NCI-H146 treated with DMSO at 0.1 percent for 48 hours (cell line): ENCODE results near the gene SARNP.
"Not testable (repeated sequence)": the region's sequence is repeated elsewhere in the genome, so short reads cannot be mapped to it uniquely, and the experiment has no call there.

Experiments used
- DNase-seq: peaks from one replicate; lab custom pipeline; 2025; ENCODE audit not compliant: unreplicated experiment; lab: John Stamatoyannopoulos, UW

The SARNP gene

GRCh38 chr12:55797550-55797949, 20.0 kb downstream of the SARNP start:
- DNase-seq = no peak

- no peak for DNase-seq
These were observed 20.5 kb downstream of the SARNP start for GRCh38 chr12:55797068-55797467.

GRCh38 chr12:55795950-55796349, 21.6 kb downstream of the SARNP start:
- DNase-seq = no peak

- no peak for DNase-seq
These were observed 27.6 kb downstream of the SARNP start for GRCh38 chr12:55789893-55790292.

GRCh38 chr12:55789171-55789570, 28.4 kb downstream of the SARNP start:
- no peak for DNase-seq

GRCh38 chr12:55788546-55788945, 29.0 kb downstream of the SARNP start:
- no peak for DNase-seq

- no peak for DNase-seq
These were observed 36.8 kb downstream of the SARNP start for GRCh38 chr12:55780685-55781084.

- DNase-seq = no peak
These were observed 39.7 kb downstream of the SARNP start for GRCh38 chr12:55777856-55778255.

GRCh38 chr12:55771736-55772135, 45.8 kb downstream of the SARNP start:
- no peak for DNase-seq

GRCh38 chr12:55767156-55767555, 50.4 kb downstream of the SARNP start:
- no peak for DNase-seq

GRCh38 chr12:55765736-55766290, 51.7 kb downstream of the SARNP start:
- DNase-seq = no peak

GRCh38 chr12:55762646-55763045, 54.9 kb downstream of the SARNP start:
- peak; percentile 21 for DNase-seq

- DNase-seq = no peak
These were observed 56.9 kb downstream of the SARNP start for GRCh38 chr12:55760663-55761062.

- not testable (repeated sequence) for DNase-seq
These were observed 58.9 kb downstream of the SARNP start for GRCh38 chr12:55758575-55758974.

GRCh38 chr12:55757701-55758100, 59.8 kb downstream of the SARNP start:
- DNase-seq = no peak

- no peak for DNase-seq
These were observed 62.3 kb downstream of the SARNP start for GRCh38 chr12:55755246-55755645.

GRCh38 chr12:55748230-55748993, 69.1 kb downstream of the SARNP start:
- DNase-seq = no peak

- no peak for DNase-seq
These were observed 70.7 kb downstream of the SARNP start for GRCh38 chr12:55746913-55747231.

- DNase-seq = no peak
These were observed 71.2 kb downstream of the SARNP start for GRCh38 chr12:55746174-55746912.

GRCh38 chr12:55745361-55746173, 72.0 kb downstream of the SARNP start:
- DNase-seq = no peak

- no peak for DNase-seq
These were observed 73.0 kb downstream of the SARNP start for GRCh38 chr12:55744340-55745030.
